Pancreas (tissue), 10 donors: ENCODE data around the gene OR51B2. TPM values are rescaled to one million over a fixed set of nuclear protein-coding genes. Genes with fewer than 3 reads are reported as not detected.
"Not testable (repeated sequence)": the region's sequence is repeated elsewhere in the genome, so short reads cannot be mapped to it uniquely, and the experiment has no call there.

ENCODE experiments used
- ATAC-seq, 4 donors: fragments of 200-7000 bp; cut with Tn5 transposase; one replicate each; pipeline versions ENCODE4 v1.8.0 to v1.9.1; 2020; ENCODE audit warnings: mild to moderate bottlenecking in 4 of 4, moderate library complexity in 4 of 4
- DNase-seq, 6 donors: peaks; one replicate each; pipeline ENCODE4 v3.0.0-alpha.2; 2020
- FAIRE-seq: peaks from 2 replicates; lab custom pipeline; 2012; peaks lifted over from hg19 to GRCh38; lab: Jason Lieb, UNC
- H3K27ac ChIP-seq, 4 donors: fragments of 200-600 bp; sonication (generic); 1 replicate in 3 of 4; 2 replicates in 1 of 4; pipeline versions ENCODE4 v1.5.0 to v1.8.0; 2020
- H3K27me3 ChIP-seq, 4 donors: fragments of 200-600 bp; one replicate each; pipeline ENCODE4 v1.8.0; 2021
- H3K36me3 ChIP-seq, 3 donors: fragments of 200-600 bp; sonication (generic) in 1 of 3; one replicate each; pipeline versions ENCODE4 v1.5.0 to v1.8.0; 2020 to 2021
- H3K4me1 ChIP-seq, 3 donors: fragments of 200-600 bp; one replicate each; pipeline ENCODE4 v1.8.0; 2021
- H3K4me3 ChIP-seq, 4 donors: fragments of 200-600 bp; sonication (generic) in 2 of 4; one replicate each; pipeline versions ENCODE4 v1.5.0 to v1.8.0; 2020 to 2021
- H3K9me3 ChIP-seq, 4 donors: fragments of 200-600 bp; one replicate each; pipeline ENCODE4 v1.8.0; 2021
- WGBS, 2 donors: extraction: QIAGEN DNeasy Blood & Tissue Kit; methylation state at CpG; one replicate each; pipeline ENCODE4 v1.1.7; 2013; 5-methylcytosine and 5-hydroxymethylcytosine counted together
- intact Hi-C, 3 donors: fragments of 100-400 bp; cut with DNase I; formaldehyde crosslinking; loops; one replicate each; pipeline versions ENCODE4 v1.11.1 to v1.14.2; 2022
- polyA plus RNA-seq, 2 donors: library from polyadenylated mRNA; stranded (reverse); fragments of 200-250 nt; gene quantifications; one replicate each; pipeline ENCODE4 v1.2.3, GENCODE V29; 2013
- total RNA-seq, 6 donors: library from RNA; stranded (reverse); fragmentation: NEBNext Ultra II Directional in 4 of 6; extraction: Animal tissue kit (Norgen Biotek cat#: 25700) in 4 of 6; gene quantifications; one replicate each; pipeline versions ENCODE4 v1.2.1 to v1.2.4, GENCODE V29; 2021 to 2023
- TF ChIP-seq, protein P1 (sequence below), 4 donors: fragments of 200-600 bp; sonication (generic) in 3 of 4; IDR thresholded peaks; one replicate each; pipeline versions ENCODE4 v1.5.0 to v1.8.0; 2021; ENCODE audit warnings: antibody characterized with exemption in 4 of 4
- donor health status: healthy with polysubstance abuse.
- donor health status: DM: no; HTN: no; CAD: no; lungs with moderate emphysema.
- donor health status: DM: no; HTN: no; CAD: no.
- donor health status: control.
- donor health status: control.
- donor health status: Bipolar disorder and iron deficiency.
- donor health status: DM: yes; HTN: yes; CAD: no.
- donor health status: DM: no; HTN: no; CAD: no.
- donor health status: DM: no; HTN: no; CAD: no.
- donor health status: DM: yes; HTN: yes; CAD: no.

Gene OR51B2, protein sequence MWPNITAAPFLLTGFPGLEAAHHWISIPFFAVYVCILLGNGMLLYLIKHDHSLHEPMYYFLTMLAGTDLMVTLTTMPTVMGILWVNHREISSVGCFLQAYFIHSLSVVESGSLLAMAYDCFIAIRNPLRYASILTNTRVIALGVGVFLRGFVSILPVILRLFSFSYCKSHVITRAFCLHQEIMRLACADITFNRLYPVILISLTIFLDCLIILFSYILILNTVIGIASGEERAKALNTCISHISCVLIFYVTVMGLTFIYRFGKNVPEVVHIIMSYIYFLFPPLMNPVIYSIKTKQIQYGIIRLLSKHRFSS
- not detected for total RNA-seq
- not detected for polyA plus RNA-seq

DNA sequence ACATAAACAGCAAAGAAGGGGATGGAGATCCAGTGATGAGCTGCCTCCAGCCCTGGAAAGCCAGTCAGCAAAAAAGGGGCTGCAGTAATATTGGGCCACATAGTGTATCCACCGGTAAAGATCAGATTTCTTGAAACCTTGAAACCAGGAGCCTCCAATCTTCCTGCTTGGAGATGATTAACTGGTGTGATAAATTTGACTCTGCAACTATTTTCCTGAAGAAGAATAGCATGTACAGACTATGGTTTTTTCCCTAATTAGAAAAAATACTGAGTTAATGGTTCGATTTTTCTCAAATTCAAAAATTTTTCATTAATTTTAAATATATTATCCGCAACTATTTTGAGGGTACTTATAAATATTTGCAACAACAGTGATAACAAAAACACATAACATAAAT lies at the start of gene OR51B2:
Gene OR51B2, minus strand, starts transcription at position 101 of the 400 bp plus-strand sequence. Its CDS starts 0 bp downstream, at position 101.
- no peak for FAIRE-seq
- no peaks in the 10 kb centered on the region for H3K9me3 ChIP-seq
- H3K27ac ChIP-seq = no peak within 1 kb of the TSS
- no peak within 1 kb of the TSS for H3K4me3 ChIP-seq
- no peaks in the 10 kb centered on the region for H3K4me1 ChIP-seq
- no peaks in the 10 kb centered on the region for H3K36me3 ChIP-seq
- DNase-seq = no peak
- peaks cover 0 to 2% (median 0%) of the 10 kb centered on the region in 4 donors for H3K27me3 ChIP-seq
- intact Hi-C loops = no loop called here
- 51 to 59% methylated on average over 3 of the region's 3 CpGs for WGBS, 2 donors
- ATAC-seq = no peak
- TF ChIP-seq, protein P1, sequence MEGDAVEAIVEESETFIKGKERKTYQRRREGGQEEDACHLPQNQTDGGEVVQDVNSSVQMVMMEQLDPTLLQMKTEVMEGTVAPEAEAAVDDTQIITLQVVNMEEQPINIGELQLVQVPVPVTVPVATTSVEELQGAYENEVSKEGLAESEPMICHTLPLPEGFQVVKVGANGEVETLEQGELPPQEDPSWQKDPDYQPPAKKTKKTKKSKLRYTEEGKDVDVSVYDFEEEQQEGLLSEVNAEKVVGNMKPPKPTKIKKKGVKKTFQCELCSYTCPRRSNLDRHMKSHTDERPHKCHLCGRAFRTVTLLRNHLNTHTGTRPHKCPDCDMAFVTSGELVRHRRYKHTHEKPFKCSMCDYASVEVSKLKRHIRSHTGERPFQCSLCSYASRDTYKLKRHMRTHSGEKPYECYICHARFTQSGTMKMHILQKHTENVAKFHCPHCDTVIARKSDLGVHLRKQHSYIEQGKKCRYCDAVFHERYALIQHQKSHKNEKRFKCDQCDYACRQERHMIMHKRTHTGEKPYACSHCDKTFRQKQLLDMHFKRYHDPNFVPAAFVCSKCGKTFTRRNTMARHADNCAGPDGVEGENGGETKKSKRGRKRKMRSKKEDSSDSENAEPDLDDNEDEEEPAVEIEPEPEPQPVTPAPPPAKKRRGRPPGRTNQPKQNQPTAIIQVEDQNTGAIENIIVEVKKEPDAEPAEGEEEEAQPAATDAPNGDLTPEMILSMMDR (IDR thresholded peaks at IDR 0.05) = no peak

DNA sequence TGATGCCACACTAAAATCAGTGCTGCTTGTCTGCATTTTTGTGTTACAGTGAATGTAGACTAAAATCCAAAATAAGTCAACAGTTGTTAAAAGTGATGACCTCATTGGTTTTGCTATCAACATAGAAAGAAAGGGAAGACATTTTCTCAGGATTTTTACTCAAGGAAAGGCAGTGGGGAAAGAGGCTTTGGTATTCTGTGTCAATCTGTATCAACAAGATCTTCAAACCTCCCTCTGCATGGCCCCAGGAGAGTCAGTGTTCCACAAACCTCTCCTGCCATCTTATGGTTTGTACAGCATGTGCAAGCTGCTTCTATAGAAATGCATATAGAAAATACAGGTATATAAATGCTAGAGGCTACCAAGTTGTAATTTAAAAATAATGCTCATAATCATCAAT lies 45.7 kb upstream of the OR51B2 start:
- no peaks in the 10 kb centered on the region for H3K9me3 ChIP-seq
- ATAC-seq = no peak

DNA sequence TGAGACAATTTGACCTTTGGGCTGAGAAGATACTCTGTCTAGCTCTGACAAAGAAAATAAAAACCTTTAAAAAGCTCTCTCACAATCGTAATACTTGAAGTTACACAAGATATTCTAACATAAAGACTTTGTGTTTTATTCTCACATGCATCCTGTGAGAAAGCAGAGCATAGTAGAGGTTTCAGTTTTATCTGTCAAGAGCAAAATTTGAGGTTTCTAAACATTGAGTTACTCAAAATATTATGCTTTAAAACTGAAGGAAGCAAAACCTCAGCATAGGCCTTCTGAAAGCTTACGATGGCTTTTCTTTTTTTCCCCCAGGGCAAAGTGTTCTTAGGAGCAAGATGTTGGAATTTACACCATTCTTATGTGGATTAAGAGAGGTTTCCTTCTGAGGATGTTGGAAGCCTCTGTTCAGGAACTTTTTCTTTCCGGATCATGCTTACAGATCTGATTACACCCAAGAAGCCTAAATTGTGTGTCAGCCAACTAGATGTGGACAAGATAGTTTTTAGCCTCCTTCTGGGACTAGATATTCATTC lies 44.5 kb upstream of the OR51B2 start:
- TF ChIP-seq, protein P1 (IDR thresholded peaks at IDR 0.05) = no peak
- FAIRE-seq = no peak
- WGBS, 2 donors = 62 to 86% methylated on average over 3 of the region's 3 CpGs
- H3K9me3 ChIP-seq = no peaks in the 10 kb centered on the region
- H3K27ac ChIP-seq = no peak overlapping the region
- H3K4me3 ChIP-seq = no peak overlapping the region
- DNase-seq = no peak
- ATAC-seq = no peak
- no peaks in the 10 kb centered on the region for H3K4me1 ChIP-seq
- intact Hi-C loops = no loop called here
- no peaks in the 10 kb centered on the region for H3K27me3 ChIP-seq
- H3K36me3 ChIP-seq = no peaks in the 10 kb centered on the region

More for the DNA sequence above, 45.7 kb upstream of the OR51B2 start:
- intact Hi-C loops = no loop called here
- Histone ChIP-seq H3K4me3 (no peak overlapping the region), H3K27me3 (no peaks in the 10 kb centered on the region), H3K36me3 (no peaks in the 10 kb centered on the region), H3K27ac (no peak overlapping the region), H3K4me1 (no peaks in the 10 kb centered on the region)
- TF ChIP-seq, protein P1 (IDR thresholded peaks at IDR 0.05) = no peak
- DNase-seq (no peak), FAIRE-seq (no peak)

DNA sequence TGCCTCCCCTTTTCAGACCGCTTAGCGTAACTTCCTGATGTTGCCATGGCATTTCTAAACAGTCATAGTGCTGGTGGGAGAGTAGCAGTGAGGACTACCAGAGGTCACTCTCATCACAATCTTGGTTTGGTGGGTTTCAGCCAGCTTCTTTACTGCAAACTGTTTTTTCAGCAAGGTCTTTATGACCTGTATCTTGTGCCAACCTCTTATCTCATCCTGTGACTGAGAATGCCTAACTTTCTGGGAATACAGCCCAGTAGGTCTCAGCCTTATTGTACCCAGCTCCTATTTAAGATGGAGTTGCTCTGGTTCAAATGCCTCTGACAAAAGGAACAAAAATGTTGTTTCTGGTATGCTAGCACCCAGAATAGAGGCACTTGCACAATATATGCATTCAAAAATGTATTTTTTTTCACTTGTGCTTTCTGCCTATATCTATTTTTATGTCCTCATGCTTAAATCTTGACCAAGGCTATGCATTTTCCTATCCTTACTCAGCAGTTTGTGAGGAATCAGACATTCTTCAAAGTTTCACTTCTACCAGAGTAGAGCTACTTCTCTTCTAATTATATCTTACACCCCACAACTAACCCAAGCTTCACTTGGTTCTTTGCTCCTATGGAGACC lies 43.5 kb upstream of the OR51B2 start:
- Histone ChIP-seq H3K27me3 (no peaks in the 10 kb centered on the region), H3K36me3 (no peaks in the 10 kb centered on the region), H3K4me3 (no peak overlapping the region), H3K4me1 (no peaks in the 10 kb centered on the region), H3K9me3 (no peaks in the 10 kb centered on the region), H3K27ac (no peak overlapping the region)
- DNase-seq = no peak
- no peak for FAIRE-seq
- no peak for ATAC-seq
- 58 to 79% methylated on average over 2 of the region's 2 CpGs for WGBS, 2 donors
- intact Hi-C loops = no loop called here
- TF ChIP-seq, protein P1 (IDR thresholded peaks at IDR 0.05) = no peak

- TF ChIP-seq, protein P1 (IDR thresholded peaks at IDR 0.05) = no peak
- 45 to 64% methylated on average over 1 of the region's 1 CpG for WGBS, 2 donors
Observed at GRCh38 chr11:5366856-5367255, 42.8 kb upstream of the OR51B2 start.

DNA sequence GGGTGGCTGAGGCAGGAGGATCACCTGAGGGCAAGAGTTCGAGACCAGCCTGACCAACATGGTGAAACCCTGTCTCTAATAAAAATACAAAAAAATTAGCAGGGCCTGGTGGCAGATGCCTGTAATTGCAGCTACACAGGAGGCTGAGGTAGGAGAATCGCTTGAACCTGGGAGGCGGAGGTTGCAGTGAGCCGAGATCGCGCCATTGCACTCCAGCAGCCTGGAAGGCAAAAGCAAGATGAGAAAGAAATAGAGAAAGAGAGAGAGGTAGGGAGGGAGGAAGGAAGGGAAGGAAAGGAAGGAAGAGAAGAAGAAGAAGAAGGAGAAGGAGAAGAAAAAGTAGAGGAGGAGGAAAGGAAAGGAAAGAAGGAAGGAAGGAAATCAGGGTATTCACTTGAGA lies 42.3 kb upstream of the OR51B2 start:
- H3K4me1 ChIP-seq, H3K4me3 ChIP-seq, H3K9me3 ChIP-seq, intact Hi-C loops, ATAC-seq, DNase-seq, H3K36me3 ChIP-seq, H3K27ac ChIP-seq, FAIRE-seq, H3K27me3 ChIP-seq: not testable (repeated sequence)
- 91 to 94% methylated on average over 6 of the region's 6 CpGs for WGBS, 2 donors

More at GRCh38 chr11:5366856-5367255, 42.8 kb upstream of the OR51B2 start:
- H3K36me3 ChIP-seq = no peaks in the 10 kb centered on the region
- intact Hi-C loops = no loop called here
- no peak overlapping the region for H3K4me3 ChIP-seq
- no peak overlapping the region for H3K27ac ChIP-seq
- H3K4me1 ChIP-seq = no peaks in the 10 kb centered on the region
- ATAC-seq (no peak), DNase-seq (no peak), FAIRE-seq (no peak)
- no peaks in the 10 kb centered on the region for H3K9me3 ChIP-seq
- H3K27me3 ChIP-seq = no peaks in the 10 kb centered on the region
